ENCODE results near the gene DGKG. TPM values are rescaled to one million over a fixed set of nuclear protein-coding genes. Genes with fewer than 3 reads are reported as not detected.

DGKG gene
- polyA plus RNA-seq, 4 donors: 0.19 to 4.0 (median 0.92) TPM

DNA sequence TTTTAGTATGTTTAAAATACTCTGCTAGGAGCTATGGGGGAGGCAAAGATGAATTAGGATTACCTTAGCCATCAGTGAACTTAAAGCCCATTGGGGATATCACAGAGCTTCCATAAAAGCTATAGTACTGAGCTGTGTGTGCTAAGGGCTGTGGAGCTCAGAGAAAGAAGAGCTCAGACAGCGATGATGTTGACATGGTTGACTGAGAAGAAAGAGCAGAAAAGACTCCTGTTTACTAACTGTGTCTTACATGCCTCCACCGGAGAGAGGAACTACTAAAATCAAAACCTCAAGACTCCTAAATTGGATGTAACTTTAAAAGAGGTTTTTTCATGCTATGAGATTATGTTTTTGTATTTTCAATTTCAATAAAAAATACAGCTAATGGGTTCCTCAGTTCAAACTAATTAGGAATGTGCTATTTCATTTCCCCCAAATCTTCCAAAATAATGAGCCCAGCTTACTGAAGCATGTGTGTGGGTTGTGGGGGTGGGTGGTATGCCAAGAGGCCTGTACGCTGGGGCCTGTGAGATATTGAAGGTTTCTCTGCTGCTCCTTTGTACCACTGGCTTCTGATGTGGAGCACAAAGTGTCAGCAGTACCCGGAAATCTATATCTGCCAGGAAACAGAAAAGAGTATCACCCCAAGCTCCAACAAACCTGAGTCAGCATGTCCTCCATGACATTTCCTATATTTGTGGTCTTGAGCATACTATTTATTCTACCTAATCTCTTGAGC lies 22.7 kb downstream of the DGKG start:
- DNase-seq: no peak
- WGBS, 3 donors: 69 to 83% (median 71%) methylated on average over 4 of the region's 4 CpGs
- peaks cover 0 to 2% (median 0%) of the 10 kb centered on the region in 3 donors for H3K27me3 ChIP-seq (ENCODE audit: control insufficient read depth in 3 of 3, insufficient read depth in 3 of 3, low read length in 3 of 3)
- no peak for FAIRE-seq
- H3K36me3 ChIP-seq (ENCODE audit: control insufficient read depth in 3 of 3, insufficient read depth in 2 of 3, low read depth in 1 of 3, low read length in 3 of 3): no peaks in the 10 kb centered on the region
- no peaks in the 10 kb centered on the region for H3K4me1 ChIP-seq (ENCODE audit: control insufficient read depth in 3 of 3, insufficient read depth in 2 of 3, low read depth in 1 of 3, low read length in 2 of 3)
- no peak overlapping the region for H3K4me3 ChIP-seq (ENCODE audit: low read depth in 1 of 3, low read length in 3 of 3)
- no peaks in the 10 kb centered on the region for H3K9me3 ChIP-seq (ENCODE audit: control insufficient read depth in 2 of 2, insufficient read depth in 1 of 2, low read depth in 1 of 2, low read length in 1 of 2)
- H3K27ac ChIP-seq (ENCODE audit: low read depth in 1 of 3, low read length in 2 of 3): no peak overlapping the region

DNA sequence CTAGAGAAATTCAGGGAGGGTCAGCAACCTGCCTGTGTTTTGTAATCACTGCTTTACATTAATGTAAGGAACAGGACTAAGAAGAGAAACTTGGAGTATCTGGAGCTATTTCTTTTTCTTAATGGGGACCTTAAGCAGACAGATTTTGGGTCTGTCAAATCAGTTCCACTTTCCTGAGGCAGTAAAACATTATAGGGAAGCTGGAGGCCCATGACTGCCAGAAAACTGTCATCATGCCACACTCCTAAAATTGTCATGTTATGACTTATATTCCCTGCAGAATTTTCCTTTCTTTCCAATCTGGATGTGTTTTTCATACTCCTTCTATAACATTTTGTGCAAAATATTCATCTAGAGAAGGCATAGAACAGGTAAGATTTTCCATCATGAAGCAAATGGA lies 28.8 kb downstream of the DGKG start:
- DNase-seq: no peak
- peaks cover 0 to 2% (median under 1%) of the 10 kb centered on the region in 3 donors for H3K27me3 ChIP-seq (ENCODE audit: control insufficient read depth in 3 of 3, insufficient read depth in 3 of 3, low read length in 3 of 3)
- no peak for FAIRE-seq
- H3K9me3 ChIP-seq (ENCODE audit: control insufficient read depth in 2 of 2, insufficient read depth in 1 of 2, low read depth in 1 of 2, low read length in 1 of 2): peaks cover 0 to 2% of the 10 kb centered on the region in 2 donors
- H3K27ac ChIP-seq (ENCODE audit: low read depth in 1 of 3, low read length in 2 of 3): no peak overlapping the region
- no peaks in the 10 kb centered on the region for H3K4me1 ChIP-seq (ENCODE audit: control insufficient read depth in 3 of 3, insufficient read depth in 2 of 3, low read depth in 1 of 3, low read length in 2 of 3)
- no peaks in the 10 kb centered on the region for H3K36me3 ChIP-seq (ENCODE audit: control insufficient read depth in 3 of 3, insufficient read depth in 2 of 3, low read depth in 1 of 3, low read length in 3 of 3)
- no peak overlapping the region for H3K4me3 ChIP-seq (ENCODE audit: low read depth in 1 of 3, low read length in 3 of 3)

DNA sequence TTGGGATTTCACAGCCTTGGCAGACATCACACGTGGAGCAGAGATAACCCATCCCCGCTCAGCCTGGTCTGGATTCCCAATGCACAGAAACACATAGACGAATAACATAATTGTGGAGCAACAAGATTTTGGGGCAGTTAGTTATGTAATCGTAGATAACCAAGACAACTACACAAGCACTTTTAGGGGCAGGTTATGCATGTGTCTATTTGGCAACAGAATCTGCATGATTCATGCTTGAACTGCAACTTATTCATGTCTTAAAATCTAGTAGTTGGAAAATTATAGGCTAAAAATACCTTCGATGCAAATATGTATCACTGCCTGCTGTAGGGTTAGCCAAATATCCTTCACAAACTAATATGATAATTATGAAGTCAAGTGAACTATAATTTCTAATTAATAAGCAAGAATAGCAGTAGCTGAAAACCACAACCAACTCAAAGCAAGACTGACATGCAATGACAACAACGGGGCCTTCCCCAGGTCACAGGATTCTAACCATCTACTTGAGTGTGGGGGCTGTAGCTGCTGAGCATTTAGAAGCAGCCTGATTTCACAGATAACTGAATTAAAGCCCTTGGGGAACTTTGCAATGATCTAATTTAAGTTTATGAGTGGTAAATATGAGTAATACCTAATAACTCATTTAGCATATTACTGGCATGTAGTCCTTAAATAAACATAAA lies 31.1 kb downstream of the DGKG start:
- Histone ChIP-seq H3K4me1 (ENCODE audit: control insufficient read depth in 3 of 3, insufficient read depth in 2 of 3, low read depth in 1 of 3, low read length in 2 of 3) (no peaks in the 10 kb centered on the region), H3K9me3 (ENCODE audit: control insufficient read depth in 2 of 2, insufficient read depth in 1 of 2, low read depth in 1 of 2, low read length in 1 of 2) (peaks cover 0 to 2% of the 10 kb centered on the region in 2 donors), H3K27me3 (ENCODE audit: control insufficient read depth in 3 of 3, insufficient read depth in 3 of 3, low read length in 3 of 3) (peaks cover 0 to 2% (median 2%) of the 10 kb centered on the region in 3 donors), H3K27ac (ENCODE audit: low read depth in 1 of 3, low read length in 2 of 3) (no peak overlapping the region), H3K36me3 (ENCODE audit: control insufficient read depth in 3 of 3, insufficient read depth in 2 of 3, low read depth in 1 of 3, low read length in 3 of 3) (no peaks in the 10 kb centered on the region), H3K4me3 (ENCODE audit: low read depth in 1 of 3, low read length in 3 of 3) (no peak overlapping the region)
- 82 to 88% (median 82%) methylated on average over 6 of the region's 6 CpGs for WGBS, 3 donors
- FAIRE-seq (no peak), DNase-seq (no peak)

DNA sequence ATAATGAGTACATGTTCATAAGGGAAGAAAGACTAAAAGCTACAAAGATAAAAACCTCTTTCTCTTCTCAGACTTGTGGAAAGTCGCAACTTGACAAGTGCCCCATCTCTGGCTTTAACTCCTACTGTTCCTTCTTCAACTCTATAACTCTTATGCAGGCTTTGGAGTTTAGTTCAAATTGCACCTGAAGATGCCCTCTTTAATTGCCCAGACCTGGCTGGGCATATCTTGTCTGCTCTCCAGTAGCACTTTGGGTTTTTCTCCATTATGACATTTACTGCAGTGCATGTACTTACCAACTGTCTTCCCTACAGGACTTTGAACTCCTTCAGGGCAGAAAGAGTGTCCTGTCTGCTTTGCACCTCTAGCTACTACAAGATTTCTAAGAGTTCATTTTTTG lies 32.4 kb downstream of the DGKG start:
- Histone ChIP-seq H3K4me3 (ENCODE audit: low read depth in 1 of 3, low read length in 3 of 3) (no peak overlapping the region), H3K27ac (ENCODE audit: low read depth in 1 of 3, low read length in 2 of 3) (no peak overlapping the region), H3K4me1 (ENCODE audit: control insufficient read depth in 3 of 3, insufficient read depth in 2 of 3, low read depth in 1 of 3, low read length in 2 of 3) (no peaks in the 10 kb centered on the region), H3K9me3 (ENCODE audit: control insufficient read depth in 2 of 2, insufficient read depth in 1 of 2, low read depth in 1 of 2, low read length in 1 of 2) (peaks cover 0 to 2% of the 10 kb centered on the region in 2 donors), H3K36me3 (ENCODE audit: control insufficient read depth in 3 of 3, insufficient read depth in 2 of 3, low read depth in 1 of 3, low read length in 3 of 3) (no peaks in the 10 kb centered on the region), H3K27me3 (ENCODE audit: control insufficient read depth in 3 of 3, insufficient read depth in 3 of 3, low read length in 3 of 3) (peaks cover 0 to 2% (median 2%) of the 10 kb centered on the region in 3 donors)
- DNase-seq: no peak
- no peak for FAIRE-seq
- WGBS, 3 donors: 77 to 95% (median 90%) methylated on average over 1 of the region's 1 CpG

DNA sequence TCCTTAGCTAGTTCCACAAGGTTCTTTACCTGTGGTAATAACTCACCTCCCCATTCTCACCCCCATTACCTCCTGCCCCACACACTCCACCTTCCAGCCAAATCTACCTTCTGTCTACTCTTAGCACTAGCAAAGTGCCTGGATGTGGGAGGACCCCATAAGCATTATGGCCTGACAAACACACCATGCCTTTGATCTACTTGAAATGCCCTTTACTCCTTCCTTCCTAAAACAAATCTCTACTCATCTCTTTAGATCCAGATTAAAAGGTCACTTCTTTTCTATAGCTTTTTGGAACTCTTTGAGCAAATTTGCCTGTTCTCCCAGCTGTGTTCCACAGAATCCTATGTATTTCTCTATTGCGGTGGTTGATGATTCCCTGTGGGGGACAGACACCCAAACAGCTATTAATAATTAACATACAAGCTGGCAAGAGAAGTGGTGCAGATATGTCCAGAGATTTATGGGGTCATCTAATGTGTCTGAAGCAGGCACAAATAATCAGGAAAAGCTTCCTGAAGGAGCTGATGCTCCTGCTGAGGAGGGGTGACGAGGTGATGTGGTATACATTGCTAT lies 34.0 kb downstream of the DGKG start:
- H3K27me3 ChIP-seq (ENCODE audit: control insufficient read depth in 3 of 3, insufficient read depth in 3 of 3, low read length in 3 of 3): peaks cover 0 to 2% (median 0%) of the 10 kb centered on the region in 3 donors
- H3K9me3 ChIP-seq (ENCODE audit: control insufficient read depth in 2 of 2, insufficient read depth in 1 of 2, low read depth in 1 of 2, low read length in 1 of 2): peaks cover 0 to 2% of the 10 kb centered on the region in 2 donors
- DNase-seq (no peak), FAIRE-seq (no peak)
- no peaks in the 10 kb centered on the region for H3K36me3 ChIP-seq (ENCODE audit: control insufficient read depth in 3 of 3, insufficient read depth in 2 of 3, low read depth in 1 of 3, low read length in 3 of 3)
- no peak overlapping the region for H3K27ac ChIP-seq (ENCODE audit: low read depth in 1 of 3, low read length in 2 of 3)
- H3K4me1 ChIP-seq (ENCODE audit: control insufficient read depth in 3 of 3, insufficient read depth in 2 of 3, low read depth in 1 of 3, low read length in 2 of 3): no peaks in the 10 kb centered on the region
- no peak overlapping the region for H3K4me3 ChIP-seq (ENCODE audit: low read depth in 1 of 3, low read length in 3 of 3)
- 21 to 63% (median 42%) methylated on average over 2 of the region's 2 CpGs for WGBS, 3 donors

DNA sequence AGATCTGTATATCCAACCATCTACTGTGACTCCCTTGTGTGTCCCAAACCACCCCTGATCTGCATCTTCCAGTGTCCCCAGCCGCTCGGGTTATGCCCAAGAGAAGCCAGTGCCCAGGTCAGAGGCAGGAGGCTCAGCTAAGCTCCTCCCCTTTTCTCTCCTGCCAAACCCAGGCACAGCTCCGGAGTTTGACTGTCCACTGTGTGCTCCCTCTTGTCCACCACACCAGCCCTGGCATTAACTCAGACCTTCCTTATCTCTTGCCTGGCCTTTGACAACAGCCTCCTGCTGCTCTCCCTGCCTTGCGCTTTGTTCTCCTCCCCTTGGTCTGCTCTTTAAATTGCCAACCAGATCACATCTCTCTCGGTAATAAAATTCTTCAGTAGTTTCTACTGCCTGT lies 39.3 kb downstream of the DGKG start:
- Histone ChIP-seq H3K27me3 (ENCODE audit: control insufficient read depth in 3 of 3, insufficient read depth in 3 of 3, low read length in 3 of 3) (no peaks in the 10 kb centered on the region), H3K4me3 (ENCODE audit: low read depth in 1 of 3, low read length in 3 of 3) (no peak overlapping the region), H3K9me3 (ENCODE audit: control insufficient read depth in 2 of 2, insufficient read depth in 1 of 2, low read depth in 1 of 2, low read length in 1 of 2) (no peaks in the 10 kb centered on the region), H3K36me3 (ENCODE audit: control insufficient read depth in 3 of 3, insufficient read depth in 2 of 3, low read depth in 1 of 3, low read length in 3 of 3) (no peaks in the 10 kb centered on the region), H3K4me1 (ENCODE audit: control insufficient read depth in 3 of 3, insufficient read depth in 2 of 3, low read depth in 1 of 3, low read length in 2 of 3) (no peaks in the 10 kb centered on the region), H3K27ac (ENCODE audit: low read depth in 1 of 3, low read length in 2 of 3) (no peak overlapping the region)
- no peak for DNase-seq
- WGBS, 3 donors: 67 to 73% (median 67%) methylated on average over 5 of the region's 5 CpGs
- FAIRE-seq: no peak

DNA sequence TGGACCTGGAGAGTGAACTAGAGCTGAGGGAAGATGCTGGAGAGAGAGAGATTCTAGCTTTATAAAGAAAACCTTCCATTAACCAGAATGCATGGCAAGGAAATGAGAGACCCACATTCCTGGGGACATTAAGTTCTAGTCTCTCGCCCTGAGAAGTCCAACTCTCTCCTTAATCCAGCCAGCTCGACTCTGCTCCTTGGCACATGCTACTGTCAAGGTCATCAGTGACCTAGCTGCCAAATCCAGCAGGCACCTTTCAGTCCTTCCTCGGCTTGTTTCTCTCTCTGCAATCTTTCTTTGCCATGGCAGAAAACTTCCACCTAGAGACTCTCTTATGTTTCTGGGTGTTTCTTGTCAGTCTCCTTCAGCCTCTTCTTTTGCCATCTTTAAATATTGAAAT lies 40.3 kb downstream of the DGKG start:
- Histone ChIP-seq H3K9me3 (ENCODE audit: control insufficient read depth in 2 of 2, insufficient read depth in 1 of 2, low read depth in 1 of 2, low read length in 1 of 2) (no peaks in the 10 kb centered on the region), H3K27me3 (ENCODE audit: control insufficient read depth in 3 of 3, insufficient read depth in 3 of 3, low read length in 3 of 3) (no peaks in the 10 kb centered on the region), H3K36me3 (ENCODE audit: control insufficient read depth in 3 of 3, insufficient read depth in 2 of 3, low read depth in 1 of 3, low read length in 3 of 3) (no peaks in the 10 kb centered on the region), H3K4me3 (ENCODE audit: low read depth in 1 of 3, low read length in 3 of 3) (no peak overlapping the region), H3K27ac (ENCODE audit: low read depth in 1 of 3, low read length in 2 of 3) (no peak overlapping the region), H3K4me1 (ENCODE audit: control insufficient read depth in 3 of 3, insufficient read depth in 2 of 3, low read depth in 1 of 3, low read length in 2 of 3) (no peaks in the 10 kb centered on the region)
- FAIRE-seq (no peak), DNase-seq (no peak)
- WGBS, 3 donors: 77 to 88% (median 80%) methylated on average over 3 of the region's 3 CpGs

DNA sequence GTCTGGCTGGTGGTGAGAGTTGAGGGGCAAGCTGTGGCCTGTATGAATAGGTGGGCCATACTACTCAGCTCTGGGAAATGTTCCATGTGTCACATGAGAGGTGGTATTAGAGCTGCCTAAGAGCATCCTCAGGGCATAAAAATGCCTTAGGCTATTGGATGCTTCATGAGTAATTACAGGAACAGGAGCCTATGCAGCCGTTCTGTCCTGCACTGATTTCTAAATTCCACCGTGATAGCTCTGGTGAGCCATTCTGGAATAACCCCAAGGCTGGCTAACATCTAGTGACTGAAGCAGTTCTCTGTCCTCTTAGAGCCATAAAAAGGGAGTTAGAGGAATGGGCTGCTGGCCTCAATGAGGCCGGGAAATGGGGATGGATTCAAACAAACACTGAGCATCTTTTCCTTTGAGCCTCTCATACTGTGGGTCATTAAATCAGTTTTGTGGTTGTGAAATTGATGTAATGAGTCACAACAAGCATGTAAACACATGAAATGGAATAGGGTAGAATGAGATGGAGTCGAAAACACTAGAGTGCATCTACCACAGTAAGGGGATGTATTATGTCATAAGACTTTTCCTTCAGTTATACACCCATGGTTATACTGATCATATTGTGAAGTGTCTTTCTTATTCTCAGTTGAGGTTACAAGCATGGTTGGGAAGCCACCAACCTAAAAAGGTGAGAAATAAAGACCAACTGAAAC lies 41.0 kb downstream of the DGKG start:
- WGBS, 3 donors: 70 to 79% (median 77%) methylated on average over 4 of the region's 4 CpGs
- no peaks in the 10 kb centered on the region for H3K9me3 ChIP-seq (ENCODE audit: control insufficient read depth in 2 of 2, insufficient read depth in 1 of 2, low read depth in 1 of 2, low read length in 1 of 2)
- no peak overlapping the region for H3K4me3 ChIP-seq (ENCODE audit: low read depth in 1 of 3, low read length in 3 of 3)
- H3K27ac ChIP-seq (ENCODE audit: low read depth in 1 of 3, low read length in 2 of 3): no peak overlapping the region
- no peak for FAIRE-seq
- no peaks in the 10 kb centered on the region for H3K27me3 ChIP-seq (ENCODE audit: control insufficient read depth in 3 of 3, insufficient read depth in 3 of 3, low read length in 3 of 3)
- no peaks in the 10 kb centered on the region for H3K4me1 ChIP-seq (ENCODE audit: control insufficient read depth in 3 of 3, insufficient read depth in 2 of 3, low read depth in 1 of 3, low read length in 2 of 3)
- DNase-seq: no peak
- H3K36me3 ChIP-seq (ENCODE audit: control insufficient read depth in 3 of 3, insufficient read depth in 2 of 3, low read depth in 1 of 3, low read length in 3 of 3): no peaks in the 10 kb centered on the region
